SK-N-SH (cell line): Measurements from ENCODE around the gene FGFBP1. TPM values are rescaled to one million over a fixed set of nuclear protein-coding genes. Genes with fewer than 3 reads are reported as not detected.

Source experiments
- CTCF ChIA-PET: fragments of 300-600, 350-600 bp; formaldehyde crosslinking; extraction: SDS; loops from one replicate; lab custom pipeline; 2021; lab: Yijun Ruan, JAX
- POLR2A ChIA-PET: fragments of 350-600 bp; sonication (Branson Sonifier 250); formaldehyde crosslinking; extraction: SDS; loops from one replicate; lab custom pipeline; 2020; ENCODE audit warnings: antibody characterized with exemption, inconsistent platforms; lab: Yijun Ruan, JAX
- DNase-seq: peaks from one replicate; pipeline ENCODE4 v3.0.0; 2012
- H2AFZ ChIP-seq: fragments of 200-600 bp; sonication (generic); 2 replicates; pipeline ENCODE4 v1.8.1; 2016; ENCODE audit warnings: antibody characterized with exemption, mild to moderate bottlenecking, low read depth
- H3F3A ChIP-seq: fragments of 200-600 bp; sonication (generic); replicated peaks from 2 replicates; pipeline ENCODE3; 2016; ENCODE audit warnings: antibody characterized with exemption, mild to moderate bottlenecking; ENCODE audit not compliant: insufficient read depth
- H3K27ac ChIP-seq, 2 experiments: fragments of 200-500 bp in 1 of 2; fragments of 200-600 bp in 1 of 2; sonication (Bioruptor generic) in 1 of 2; sonication (generic), shearing (Covaris generic) in 1 of 2; 2 replicates each; pipeline versions ENCODE4 v1.5.1 to v1.6.1; 2014 to 2016; ENCODE audit warnings: low read depth in 2 of 2, inconsistent platforms in 1 of 2, low read length in 1 of 2, mild to moderate bottlenecking in 1 of 2, mixed read lengths in 1 of 2
- H3K27me3 ChIP-seq: fragments of 200-600 bp; sonication (generic), shearing (Covaris generic); 2 replicates; pipeline ENCODE4 v1.6.1; 2016; ENCODE audit warnings: mixed run types; ENCODE audit not compliant: insufficient read depth
- H3K36me3 ChIP-seq, 2 experiments: fragments of 200-500 bp in 1 of 2; fragments of 200-600 bp in 1 of 2; sonication (Bioruptor generic) in 1 of 2; sonication (generic) in 1 of 2; replicated peaks in 1 of 2; 2 replicates each; pipeline versions ENCODE3 to v1.5.1; 2014 to 2016; ENCODE audit warnings: low read length in 1 of 2, mild to moderate bottlenecking in 1 of 2; ENCODE audit not compliant: insufficient read depth in 2 of 2, control insufficient read depth in 1 of 2
- H3K4me1 ChIP-seq, 2 experiments: fragments of 200-500 bp in 1 of 2; fragments of 200-600 bp in 1 of 2; sonication (Bioruptor generic) in 1 of 2; sonication (generic), shearing (Covaris generic) in 1 of 2; 2 replicates each; pipeline versions ENCODE4 v1.5.1 to v1.6.1; 2014 to 2016; ENCODE audit warnings: low read depth in 1 of 2, low read length in 1 of 2, mixed run types in 1 of 2; ENCODE audit not compliant: insufficient read depth in 2 of 2, control insufficient read depth in 1 of 2
- H3K4me2 ChIP-seq: fragments of 200-600 bp; sonication (generic), shearing (Covaris generic); 2 replicates; pipeline ENCODE4 v1.6.1; 2017; ENCODE audit warnings: mixed run types
- H3K4me3 ChIP-seq, 2 experiments: fragments of 200-500 bp in 1 of 2; fragments of 200-600 bp in 1 of 2; sonication (Bioruptor generic) in 1 of 2; sonication (generic), shearing (Covaris generic) in 1 of 2; 2 replicates each; pipeline versions ENCODE4 v1.5.1 to v1.8.1; 2014 to 2016; ENCODE audit warnings: low read depth in 2 of 2, inconsistent platforms in 1 of 2, low read length in 1 of 2, mild to moderate bottlenecking in 1 of 2, mixed read lengths in 1 of 2, moderate library complexity in 1 of 2
- H3K79me2 ChIP-seq: fragments of 200-600 bp; sonication (generic); 2 replicates; pipeline ENCODE4 v1.8.1; 2017; ENCODE audit warnings: mild to moderate bottlenecking; ENCODE audit not compliant: insufficient read depth
- H3K9ac ChIP-seq: fragments of 200-600 bp; sonication (generic); 2 replicates; pipeline ENCODE4 v1.6.1; 2017; ENCODE audit warnings: mixed run types
- H3K9me2 ChIP-seq: fragments of 200-600 bp; sonication (generic); 2 replicates; pipeline ENCODE4 v1.6.1; 2017; ENCODE audit warnings: mixed run types
- H3K9me3 ChIP-seq: fragments of 200-600 bp; sonication (generic); 2 replicates; pipeline ENCODE4 v1.6.1; 2017; ENCODE audit warnings: mixed run types, mild to moderate bottlenecking, moderate library complexity
- H4K20me1 ChIP-seq: fragments of 200-600 bp; sonication (generic); 2 replicates; pipeline ENCODE4 v1.6.1; 2017; ENCODE audit warnings: mild to moderate bottlenecking, mixed run types; ENCODE audit not compliant: insufficient read depth
- CHD2 ChIP-seq: fragments of 150-350 bp; IDR thresholded peaks from 2 replicates; pipeline ENCODE4 v1.6.1; 2018; ENCODE audit warnings: low read length; ENCODE audit not compliant: partially characterized antibody
- EP300 ChIP-seq, 2 experiments: IDR thresholded peaks; 2 replicates each; pipeline versions ENCODE4 v1.4.0 to v1.6.1; 2012; ENCODE audit warnings: borderline replicate concordance in 1 of 2, low read depth in 1 of 2, low read length in 1 of 2
- FOSL2 ChIP-seq: IDR thresholded peaks from 2 replicates; pipeline ENCODE4 v1.4.0; 2012; ENCODE audit warnings: low read depth, mild to moderate bottlenecking, moderate library complexity, borderline replicate concordance
- FOXM1 ChIP-seq: IDR thresholded peaks from 2 replicates; pipeline ENCODE4 v1.4.0; 2012; ENCODE audit warnings: low read depth, mild to moderate bottlenecking
- GABPA ChIP-seq: IDR thresholded peaks from 2 replicates; pipeline ENCODE4 v1.4.0; 2012; ENCODE audit warnings: low read depth, mild to moderate bottlenecking
- JUND ChIP-seq: IDR thresholded peaks from 2 replicates; pipeline ENCODE4 v1.4.0; 2012
- MAX ChIP-seq: IDR thresholded peaks from 2 replicates; pipeline ENCODE4 v1.4.0; 2012; ENCODE audit warnings: low read depth
- MEF2A ChIP-seq: IDR thresholded peaks from 2 replicates; pipeline ENCODE4 v1.4.0; 2012; ENCODE audit warnings: low read depth, borderline replicate concordance
- MXI1 ChIP-seq: IDR thresholded peaks from 2 replicates; pipeline ENCODE4 v1.6.1; 2012; ENCODE audit warnings: mild to moderate bottlenecking, low read depth, low read length, improper control_type of control experiment
- PBX3 ChIP-seq: IDR thresholded peaks from 2 replicates; pipeline ENCODE4; 2012
- RAD21 ChIP-seq: IDR thresholded peaks from 2 replicates; pipeline ENCODE4 v1.6.1; 2012; ENCODE audit warnings: mild to moderate bottlenecking, low read length
- RFX5 ChIP-seq: IDR thresholded peaks from 2 replicates; pipeline ENCODE4 v1.6.1; 2012; ENCODE audit warnings: mild to moderate bottlenecking, improper control_type of control experiment, low read length
- SIN3A ChIP-seq: IDR thresholded peaks from 2 replicates; pipeline ENCODE4 v1.6.1; 2012; ENCODE audit warnings: low read depth, mild to moderate bottlenecking, low read length, moderate library complexity, borderline replicate concordance
- SMC3 ChIP-seq: IDR thresholded peaks from 2 replicates; pipeline ENCODE4 v1.6.1; 2012; ENCODE audit warnings: low read depth, low read length, improper control_type of control experiment
- TAF1 ChIP-seq: IDR thresholded peaks from 2 replicates; pipeline ENCODE4 v1.6.1; 2012; ENCODE audit warnings: low read depth, mild to moderate bottlenecking, low read length, moderate library complexity, borderline replicate concordance
- TEAD4 ChIP-seq: IDR thresholded peaks from 2 replicates; pipeline ENCODE4 v1.4.0; 2012; ENCODE audit warnings: mild to moderate bottlenecking, borderline replicate concordance; ENCODE audit not compliant: insufficient read depth
- USF2 ChIP-seq: fragments of 150-350 bp; IDR thresholded peaks from 2 replicates; pipeline ENCODE4 v1.6.1; 2017; ENCODE audit warnings: antibody characterized with exemption, low read length, low read depth, borderline replicate concordance
- WGBS: methylation state at CpG from one replicate; pipeline ENCODE4 v1.1.6; 2017; ENCODE audit warnings: low lambda C conversion rate; 5-methylcytosine and 5-hydroxymethylcytosine counted together
- polyA plus RNA-seq, 3 experiments: library from polyadenylated mRNA; depleted of rRNA; stranded (reverse); fragments of >200 nt; gene quantifications; 2 replicates each; pipeline ENCODE4 v1.2.3, GENCODE V29; 2012

FGFBP1 gene
- polyA plus RNA-seq, 1 of the 3 experiments (the other 2 are of a cell fraction) = 0.13 TPM

- 43% methylated on average over 3 of the region's 3 CpGs for WGBS
- POLR2A ChIA-PET = no interaction called here
- H3K4me3 ChIP-seq = no peak overlapping the region
Measured at GRCh38 chr4:15934259-15934658, 4.3 kb downstream of the FGFBP1 start.

GRCh38 chr4:15931451-15932210, 6.9 kb downstream of the FGFBP1 start:
- Histone ChIP-seq H3K4me2 (no peak overlapping the region), H3K4me3 (no peak overlapping the region), H3K4me1 (no peaks in the 10 kb centered on the region), H3K79me2 (no peaks in the 10 kb centered on the region), H3K9me3 (no peaks in the 10 kb centered on the region), H3K36me3 (no peaks in the 10 kb centered on the region), H2AFZ (no peak overlapping the region), H3K27ac (no peak overlapping the region), H3K9ac (no peak overlapping the region), H3F3A (no peaks in the 10 kb centered on the region), H3K9me2 (no peaks in the 10 kb centered on the region), H3K27me3 (no peaks in the 10 kb centered on the region; the same call in 1 of the 2 replicates), H4K20me1 (no peaks in the 10 kb centered on the region)
- no peak for TF ChIP-seq PBX3
- no peak for TF ChIP-seq CHD2
- TF ChIP-seq MAX = no peak
- TF ChIP-seq TAF1 = no peak
- TF ChIP-seq USF2 = no peak
- TF ChIP-seq EP300 (IDR thresholded peaks at IDR 0.05; ENCODE audit: borderline replicate concordance in 1 of 2, low read depth in 1 of 2, low read length in 1 of 2) = no peak
- TF ChIP-seq RFX5 = no peak
- ChIA-PET POLR2A (no interaction called here), CTCF (interaction anchor here (1.2 to 2.6 kb wide), 3 partner anchors 24 to 126 kb away, joined by 3 to 9 read pairs (median 6); no protein-coding TSS in a partner anchor)
- DNase-seq = no peak
- 91% methylated on average over 5 of the region's 5 CpGs for WGBS

More at GRCh38 chr4:15934259-15934658, 4.3 kb downstream of the FGFBP1 start:
- no peak overlapping the region for H3K9ac ChIP-seq
- H3K4me1 ChIP-seq = no peaks in the 10 kb centered on the region
- no peaks in the 10 kb centered on the region for H3K36me3 ChIP-seq
- DNase-seq = no peak
- H3K27ac ChIP-seq = no peak overlapping the region
- H3K79me2 ChIP-seq = no peaks in the 10 kb centered on the region
- no peaks in the 10 kb centered on the region for H3F3A ChIP-seq
- no peak overlapping the region for H3K4me2 ChIP-seq
- TF ChIP-seq MEF2A = no peak
- TF ChIP-seq MXI1 = no peak
- TF ChIP-seq TAF1 = no peak
- no peak for TF ChIP-seq RAD21
- no peak for TF ChIP-seq USF2
- TF ChIP-seq FOXM1 = no peak
- TF ChIP-seq GABPA = no peak
- no peak for TF ChIP-seq SIN3A
- TF ChIP-seq SMC3 = no peak
- no peak for TF ChIP-seq FOSL2
- no peak for TF ChIP-seq JUND
- no peak for TF ChIP-seq TEAD4
- TF ChIP-seq, all 33 proteins: peak for 0
- no peaks in the 10 kb centered on the region for H3K9me3 ChIP-seq
- H2AFZ ChIP-seq = no peak overlapping the region
- no peaks in the 10 kb centered on the region; the same call in 1 of the 2 replicates for H3K27me3 ChIP-seq
- CTCF ChIA-PET = interaction anchor here (3.5 kb wide), 1 partner anchor 22 kb away, joined by 13 read pairs; no protein-coding TSS in a partner anchor
- no peaks in the 10 kb centered on the region for H4K20me1 ChIP-seq
- no peaks in the 10 kb centered on the region for H3K9me2 ChIP-seq
